ENCODE measurements around the gene HS3ST2. TPM values are rescaled to one million over a fixed set of nuclear protein-coding genes. Genes with fewer than 3 reads are reported as not detected.
"Not testable (repeated sequence)": the region's sequence is repeated elsewhere in the genome, so short reads cannot be mapped to it uniquely, and the experiment has no call there.

Gene HS3ST2
- total RNA-seq, 1 donor from 2014 or later: not detected

DNA sequence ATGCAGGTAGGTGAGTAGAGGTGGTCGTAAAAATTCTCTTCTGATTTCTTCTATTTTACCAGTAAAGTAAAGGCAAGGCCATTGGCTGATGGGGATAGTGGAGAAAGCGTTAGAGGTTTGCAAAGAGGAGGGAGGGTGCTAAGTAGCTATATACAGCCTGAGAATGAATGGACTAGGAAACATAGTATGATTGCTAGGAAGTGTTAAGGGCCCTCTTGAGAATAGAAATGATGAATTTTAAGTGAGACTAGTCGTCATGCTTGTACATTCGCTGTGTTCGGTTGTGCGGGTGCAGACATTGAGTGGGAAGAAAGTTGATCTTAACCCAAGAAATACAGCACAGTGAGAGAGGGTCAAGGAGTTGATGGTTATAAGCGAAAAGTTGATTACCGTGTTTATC is 7.2 kb upstream of the HS3ST2 start:
- peaks cover 0 to 3% (median 3%) of the 10 kb centered on the region in 3 donors for H3K27me3 ChIP-seq (ENCODE audit: control insufficient read depth in 3 of 3, insufficient read depth in 3 of 3, low read length in 3 of 3)
- no peaks in the 10 kb centered on the region for H3K4me1 ChIP-seq (ENCODE audit: control insufficient read depth in 3 of 3, insufficient read depth in 3 of 3, low read length in 3 of 3)
- no peak overlapping the region for H3K9ac ChIP-seq (ENCODE audit: low read depth in 1 of 3, low read length in 3 of 3)
- no peaks in the 10 kb centered on the region for H3K36me3 ChIP-seq (ENCODE audit: control insufficient read depth in 3 of 3, insufficient read depth in 3 of 3, low read length in 3 of 3)
- H3K4me3 ChIP-seq (ENCODE audit: low read length in 3 of 3): no peak overlapping the region
- peaks cover 0 to 2% (median 0%) of the 10 kb centered on the region in 3 donors for H3K9me3 ChIP-seq (ENCODE audit: control insufficient read depth in 3 of 3, low read length in 3 of 3)
- no peak overlapping the region for H3K27ac ChIP-seq (ENCODE audit: low read depth, low read length)

DNA sequence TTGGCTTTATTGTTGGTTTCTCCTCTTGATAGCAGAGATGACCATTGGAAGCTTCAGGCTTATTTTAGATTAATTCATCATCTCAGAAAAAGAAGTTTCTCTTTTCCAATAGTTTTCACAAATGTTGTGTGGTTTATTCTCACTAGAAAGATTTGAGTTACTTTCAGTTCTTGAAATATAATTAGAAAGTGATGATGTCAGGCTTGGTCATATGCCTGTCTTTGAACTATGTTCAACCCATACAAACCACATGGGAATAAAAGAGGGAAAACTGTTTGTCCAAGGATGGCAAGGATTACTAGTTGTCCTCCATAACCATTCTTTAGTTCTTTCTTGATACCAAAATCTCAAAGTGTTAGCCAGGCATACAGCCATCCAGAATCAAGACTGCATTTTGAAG is 3.7 kb upstream of the HS3ST2 start:
- Histone ChIP-seq H3K9me3 (ENCODE audit: control insufficient read depth in 3 of 3, low read length in 3 of 3) (no peaks in the 10 kb centered on the region), H3K36me3 (ENCODE audit: control insufficient read depth in 3 of 3, insufficient read depth in 3 of 3, low read length in 3 of 3) (no peaks in the 10 kb centered on the region), H3K4me1 (ENCODE audit: control insufficient read depth in 3 of 3, insufficient read depth in 3 of 3, low read length in 3 of 3) (peaks cover 7 to 11% (median 9%) of the 10 kb centered on the region in 3 donors), H3K9ac (ENCODE audit: low read depth in 1 of 3, low read length in 3 of 3) (no peak overlapping the region), H3K4me3 (ENCODE audit: low read length in 3 of 3) (no peak overlapping the region), H3K27ac (ENCODE audit: low read depth, low read length) (no peak overlapping the region), H3K27me3 (ENCODE audit: control insufficient read depth in 3 of 3, insufficient read depth in 3 of 3, low read length in 3 of 3) (peaks cover 17 to 23% (median 22%) of the 10 kb centered on the region in 3 donors)

GRCh38 chr16:22813223-22813947 is 577 bp upstream of the HS3ST2 start:
- no peak overlapping the region for H3K27ac ChIP-seq (ENCODE audit: low read depth, low read length)
- H3K4me3 ChIP-seq (ENCODE audit: low read length in 3 of 3): peak overlapping the region; percentile 58 to 70 (median 65)
- H3K4me1 ChIP-seq (ENCODE audit: control insufficient read depth in 3 of 3, insufficient read depth in 3 of 3, low read length in 3 of 3): peaks cover 7 to 11% (median 9%) of the 10 kb centered on the region in 3 donors
- peaks cover 27 to 39% (median 30%) of the 10 kb centered on the region in 3 donors for H3K27me3 ChIP-seq (ENCODE audit: control insufficient read depth in 3 of 3, insufficient read depth in 3 of 3, low read length in 3 of 3)
- H3K36me3 ChIP-seq (ENCODE audit: control insufficient read depth in 3 of 3, insufficient read depth in 3 of 3, low read length in 3 of 3): no peaks in the 10 kb centered on the region
- no peaks in the 10 kb centered on the region for H3K9me3 ChIP-seq (ENCODE audit: control insufficient read depth in 3 of 3, low read length in 3 of 3)
- no peak overlapping the region for H3K9ac ChIP-seq (ENCODE audit: low read depth in 1 of 3, low read length in 3 of 3)

GRCh38 chr16:22814711-22815105 is 746 bp downstream of the HS3ST2 start:
- Histone ChIP-seq H3K36me3 (ENCODE audit: control insufficient read depth in 3 of 3, insufficient read depth in 3 of 3, low read length in 3 of 3) (no peaks in the 10 kb centered on the region), H3K27me3 (ENCODE audit: control insufficient read depth in 3 of 3, insufficient read depth in 3 of 3, low read length in 3 of 3) (peaks cover 27 to 39% (median 30%) of the 10 kb centered on the region in 3 donors), H3K4me1 (ENCODE audit: control insufficient read depth in 3 of 3, insufficient read depth in 3 of 3, low read length in 3 of 3) (peaks cover 7 to 11% (median 9%) of the 10 kb centered on the region in 3 donors), H3K27ac (ENCODE audit: low read depth, low read length) (no peak overlapping the region), H3K9ac (ENCODE audit: low read depth in 1 of 3, low read length in 3 of 3) (no peak overlapping the region), H3K4me3 (ENCODE audit: low read length in 3 of 3) (peak overlapping the region in 2 of 3 donors; percentile 41 to 58), H3K9me3 (ENCODE audit: control insufficient read depth in 3 of 3, low read length in 3 of 3) (no peaks in the 10 kb centered on the region)

DNA sequence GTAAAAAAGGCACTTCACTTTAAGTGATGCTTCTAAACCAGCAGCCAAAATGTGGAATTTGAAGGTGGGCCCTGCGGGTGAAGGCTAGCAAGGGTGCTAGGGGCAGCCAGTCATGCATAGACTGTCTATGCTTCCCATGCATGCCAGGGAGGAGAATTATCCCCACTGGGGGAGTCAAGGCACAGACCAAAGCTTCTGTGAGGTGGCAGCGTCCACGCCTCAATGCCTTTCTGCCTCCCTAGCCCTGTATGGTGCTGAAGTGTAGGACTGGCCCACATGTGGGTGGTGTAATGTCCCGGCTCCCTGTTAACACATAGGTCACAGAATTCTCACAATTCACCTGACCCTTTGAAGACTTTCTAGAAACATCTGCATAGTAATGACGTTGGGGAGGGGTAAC is 1.9 kb downstream of the HS3ST2 start:
- Histone ChIP-seq H3K4me1 (ENCODE audit: control insufficient read depth in 3 of 3, insufficient read depth in 3 of 3, low read length in 3 of 3) (peaks cover 7 to 11% (median 9%) of the 10 kb centered on the region in 3 donors), H3K27me3 (ENCODE audit: control insufficient read depth in 3 of 3, insufficient read depth in 3 of 3, low read length in 3 of 3) (peaks cover 27 to 39% (median 30%) of the 10 kb centered on the region in 3 donors), H3K36me3 (ENCODE audit: control insufficient read depth in 3 of 3, insufficient read depth in 3 of 3, low read length in 3 of 3) (no peaks in the 10 kb centered on the region), H3K27ac (ENCODE audit: low read depth, low read length) (no peak overlapping the region), H3K9me3 (ENCODE audit: control insufficient read depth in 3 of 3, low read length in 3 of 3) (no peaks in the 10 kb centered on the region), H3K4me3 (ENCODE audit: low read length in 3 of 3) (no peak overlapping the region), H3K9ac (ENCODE audit: low read depth in 1 of 3, low read length in 3 of 3) (no peak overlapping the region)

DNA sequence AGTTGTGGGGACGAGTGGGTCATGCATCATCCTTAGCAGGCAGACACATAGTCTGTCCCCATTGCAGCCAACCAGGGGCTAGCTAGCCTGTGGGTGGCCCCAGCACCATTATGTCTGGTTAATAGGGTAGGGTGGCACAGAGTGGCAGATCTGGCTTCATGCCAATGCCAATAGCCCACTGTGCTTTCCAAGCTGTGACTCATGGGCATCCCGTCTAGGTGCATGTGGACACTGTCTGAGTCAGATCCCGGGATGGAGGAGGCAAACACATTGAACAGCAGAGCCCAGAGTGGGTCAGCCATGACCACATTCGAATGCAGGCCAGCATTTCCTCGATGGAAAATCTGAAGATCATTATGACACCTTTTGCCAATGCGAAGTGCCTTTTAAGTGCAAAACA is 2.5 kb downstream of the HS3ST2 start:
- Histone ChIP-seq H3K9me3 (ENCODE audit: control insufficient read depth in 3 of 3, low read length in 3 of 3) (no peaks in the 10 kb centered on the region), H3K36me3 (ENCODE audit: control insufficient read depth in 3 of 3, insufficient read depth in 3 of 3, low read length in 3 of 3) (no peaks in the 10 kb centered on the region), H3K9ac (ENCODE audit: low read depth in 1 of 3, low read length in 3 of 3) (no peak overlapping the region), H3K4me3 (ENCODE audit: low read length in 3 of 3) (no peak overlapping the region), H3K27me3 (ENCODE audit: control insufficient read depth in 3 of 3, insufficient read depth in 3 of 3, low read length in 3 of 3) (peaks cover 27 to 39% (median 30%) of the 10 kb centered on the region in 3 donors), H3K27ac (ENCODE audit: low read depth, low read length) (no peak overlapping the region), H3K4me1 (ENCODE audit: control insufficient read depth in 3 of 3, insufficient read depth in 3 of 3, low read length in 3 of 3) (peaks cover 7 to 11% (median 9%) of the 10 kb centered on the region in 3 donors)

GRCh38 chr16:22818736-22819135 is 4.8 kb downstream of the HS3ST2 start:
- not testable (repeated sequence) for H3K9ac ChIP-seq (ENCODE audit: low read depth in 1 of 3, low read length in 3 of 3); H3K4me1 ChIP-seq (ENCODE audit: control insufficient read depth in 3 of 3, insufficient read depth in 3 of 3, low read length in 3 of 3); H3K4me3 ChIP-seq (ENCODE audit: low read length in 3 of 3); H3K9me3 ChIP-seq (ENCODE audit: control insufficient read depth in 3 of 3, low read length in 3 of 3); H3K36me3 ChIP-seq (ENCODE audit: control insufficient read depth in 3 of 3, insufficient read depth in 3 of 3, low read length in 3 of 3); H3K27ac ChIP-seq (ENCODE audit: low read depth, low read length)
- H3K27me3 ChIP-seq (ENCODE audit: control insufficient read depth in 3 of 3, insufficient read depth in 3 of 3, low read length in 3 of 3): peaks cover 17 to 28% (median 22%) of the 10 kb centered on the region in 3 donors

DNA sequence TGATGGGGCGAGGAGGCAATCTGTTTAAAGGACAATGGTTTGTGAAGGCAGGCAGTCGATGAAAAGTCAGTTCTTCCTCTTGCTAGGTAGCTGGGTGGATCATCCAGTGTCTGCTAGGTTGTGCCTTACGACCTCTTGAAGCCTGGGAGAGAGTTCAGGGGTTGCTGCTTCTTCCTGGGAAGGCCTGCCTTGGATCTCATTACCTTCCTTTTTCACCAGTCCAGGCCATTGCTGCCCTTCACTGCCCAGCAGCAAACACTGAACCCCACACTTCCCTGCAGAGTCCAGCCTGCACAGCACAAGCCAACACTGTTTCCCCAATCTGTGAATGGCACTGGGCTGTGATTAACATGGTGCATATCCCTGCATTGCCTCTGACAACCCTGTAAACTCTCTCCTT is 24.7 kb downstream of the HS3ST2 start:
- Histone ChIP-seq H3K4me3 (ENCODE audit: low read length in 3 of 3) (no peak overlapping the region), H3K27me3 (ENCODE audit: control insufficient read depth in 3 of 3, insufficient read depth in 3 of 3, low read length in 3 of 3) (peaks cover 0 to 5% (median 4%) of the 10 kb centered on the region in 3 donors), H3K9me3 (ENCODE audit: control insufficient read depth in 3 of 3, low read length in 3 of 3) (no peaks in the 10 kb centered on the region), H3K4me1 (ENCODE audit: control insufficient read depth in 3 of 3, insufficient read depth in 3 of 3, low read length in 3 of 3) (no peaks in the 10 kb centered on the region), H3K27ac (ENCODE audit: low read depth, low read length) (no peak overlapping the region), H3K9ac (ENCODE audit: low read depth in 1 of 3, low read length in 3 of 3) (no peak overlapping the region), H3K36me3 (ENCODE audit: control insufficient read depth in 3 of 3, insufficient read depth in 3 of 3, low read length in 3 of 3) (no peaks in the 10 kb centered on the region)

DNA sequence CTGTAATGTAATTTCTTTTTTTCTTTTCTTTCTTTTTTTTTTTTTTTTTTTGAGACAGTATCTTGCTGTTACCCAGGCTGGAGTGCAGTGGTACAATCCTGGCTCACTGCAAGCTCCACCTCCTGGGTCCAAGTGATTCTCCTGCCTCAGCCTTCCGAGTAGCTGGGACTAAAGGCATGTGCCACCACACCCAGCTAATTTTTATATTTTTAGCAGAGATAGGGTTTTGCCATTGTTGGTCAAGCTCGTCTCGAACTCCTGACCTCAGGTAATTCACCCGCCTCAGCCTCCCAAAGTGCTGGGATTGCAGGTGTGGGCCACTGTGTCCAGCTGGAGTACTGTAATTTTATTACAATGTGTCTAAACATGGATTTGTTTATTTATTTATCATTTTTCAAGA is 28.1 kb downstream of the HS3ST2 start:
- H3K9me3 ChIP-seq (ENCODE audit: control insufficient read depth in 3 of 3, low read length in 3 of 3); H3K27ac ChIP-seq (ENCODE audit: low read depth, low read length); H3K9ac ChIP-seq (ENCODE audit: low read depth in 1 of 3, low read length in 3 of 3); H3K4me3 ChIP-seq (ENCODE audit: low read length in 3 of 3); H3K4me1 ChIP-seq (ENCODE audit: control insufficient read depth in 3 of 3, insufficient read depth in 3 of 3, low read length in 3 of 3); H3K36me3 ChIP-seq (ENCODE audit: control insufficient read depth in 3 of 3, insufficient read depth in 3 of 3, low read length in 3 of 3); H3K27me3 ChIP-seq (ENCODE audit: control insufficient read depth in 3 of 3, insufficient read depth in 3 of 3, low read length in 3 of 3): not testable (repeated sequence)

GRCh38 chr16:22843122-22843521 is 29.2 kb downstream of the HS3ST2 start:
- Histone ChIP-seq H3K4me1 (ENCODE audit: control insufficient read depth in 3 of 3, insufficient read depth in 3 of 3, low read length in 3 of 3) (no peaks in the 10 kb centered on the region), H3K27ac (ENCODE audit: low read depth, low read length) (no peak overlapping the region), H3K9me3 (ENCODE audit: control insufficient read depth in 3 of 3, low read length in 3 of 3) (no peaks in the 10 kb centered on the region), H3K4me3 (ENCODE audit: low read length in 3 of 3) (no peak overlapping the region), H3K9ac (ENCODE audit: low read depth in 1 of 3, low read length in 3 of 3) (no peak overlapping the region), H3K36me3 (ENCODE audit: control insufficient read depth in 3 of 3, insufficient read depth in 3 of 3, low read length in 3 of 3) (no peaks in the 10 kb centered on the region), H3K27me3 (ENCODE audit: control insufficient read depth in 3 of 3, insufficient read depth in 3 of 3, low read length in 3 of 3) (peaks cover 0 to 5% (median 5%) of the 10 kb centered on the region in 3 donors)

All from skeletal muscle tissue (tissue), 4 donors.